Activated T-cell treated with anti-CD3 and anti-CD28 coated beads, Interleukin-2, amount 50 U/mL, for 48 hours (primary cell): ENCODE results near the gene ARFIP1.
"Not testable (repeated sequence)": the region's sequence is repeated elsewhere in the genome, so short reads cannot be mapped to it uniquely, and the experiment has no call there.

Experiments
- DNase-seq, 2 experiments: peaks; one replicate each; pipeline ENCODE4 v3.0.0-alpha.2; 2020

ARFIP1 gene

GRCh38 chr4:152785639-152786615 lies 6.2 kb downstream of the ARFIP1 start:
- DNase-seq = no peak

GRCh38 chr4:152786627-152787026 lies 6.9 kb downstream of the ARFIP1 start:
- no peak for DNase-seq

- no peak for DNase-seq
Observed at GRCh38 chr4:152795891-152796290, 16.1 kb downstream of the ARFIP1 start.

- DNase-seq = no peak
Observed at GRCh38 chr4:152803541-152803940, 23.8 kb downstream of the ARFIP1 start.

GRCh38 chr4:152805071-152805650 lies 25.4 kb downstream of the ARFIP1 start:
- no peak for DNase-seq

GRCh38 chr4:152805818-152806217 lies 26.1 kb downstream of the ARFIP1 start:
- no peak for DNase-seq

GRCh38 chr4:152806501-152807125 lies 26.9 kb downstream of the ARFIP1 start:
- no peak for DNase-seq

GRCh38 chr4:152807294-152807829 lies 27.6 kb downstream of the ARFIP1 start:
- DNase-seq = no peak

GRCh38 chr4:152808670-152809069 lies 28.9 kb downstream of the ARFIP1 start:
- DNase-seq = no peak

- DNase-seq = no peak
Observed at GRCh38 chr4:152810715-152811287, 31.0 kb downstream of the ARFIP1 start.

GRCh38 chr4:152815078-152815477 lies 35.3 kb downstream of the ARFIP1 start:
- no peak for DNase-seq

- DNase-seq = no peak
Observed at GRCh38 chr4:152817331-152817730, 37.6 kb downstream of the ARFIP1 start.

- no peak for DNase-seq
Observed at GRCh38 chr4:152819026-152819645, 39.4 kb downstream of the ARFIP1 start.

- DNase-seq = no peak
Observed at GRCh38 chr4:152820073-152820472, 40.3 kb downstream of the ARFIP1 start.

GRCh38 chr4:152822323-152822722 lies 42.6 kb downstream of the ARFIP1 start:
- no peak for DNase-seq

- no peak for DNase-seq
Observed at GRCh38 chr4:152824561-152824960, 44.8 kb downstream of the ARFIP1 start.

- no peak for DNase-seq
Observed at GRCh38 chr4:152825336-152825735, 45.6 kb downstream of the ARFIP1 start.

GRCh38 chr4:152828122-152828521 lies 48.4 kb downstream of the ARFIP1 start:
- no peak for DNase-seq

GRCh38 chr4:152831416-152831815 lies 51.7 kb downstream of the ARFIP1 start:
- no peak for DNase-seq

GRCh38 chr4:152836936-152837335 lies 57.2 kb downstream of the ARFIP1 start:
- DNase-seq = no peak

GRCh38 chr4:152839729-152840128 lies 60.0 kb downstream of the ARFIP1 start:
- not testable (repeated sequence) for DNase-seq

GRCh38 chr4:152843481-152844090 lies 63.8 kb downstream of the ARFIP1 start:
- DNase-seq = no peak
